ENCODE data around the gene FRMD3.

The FRMD3 gene

DNA sequence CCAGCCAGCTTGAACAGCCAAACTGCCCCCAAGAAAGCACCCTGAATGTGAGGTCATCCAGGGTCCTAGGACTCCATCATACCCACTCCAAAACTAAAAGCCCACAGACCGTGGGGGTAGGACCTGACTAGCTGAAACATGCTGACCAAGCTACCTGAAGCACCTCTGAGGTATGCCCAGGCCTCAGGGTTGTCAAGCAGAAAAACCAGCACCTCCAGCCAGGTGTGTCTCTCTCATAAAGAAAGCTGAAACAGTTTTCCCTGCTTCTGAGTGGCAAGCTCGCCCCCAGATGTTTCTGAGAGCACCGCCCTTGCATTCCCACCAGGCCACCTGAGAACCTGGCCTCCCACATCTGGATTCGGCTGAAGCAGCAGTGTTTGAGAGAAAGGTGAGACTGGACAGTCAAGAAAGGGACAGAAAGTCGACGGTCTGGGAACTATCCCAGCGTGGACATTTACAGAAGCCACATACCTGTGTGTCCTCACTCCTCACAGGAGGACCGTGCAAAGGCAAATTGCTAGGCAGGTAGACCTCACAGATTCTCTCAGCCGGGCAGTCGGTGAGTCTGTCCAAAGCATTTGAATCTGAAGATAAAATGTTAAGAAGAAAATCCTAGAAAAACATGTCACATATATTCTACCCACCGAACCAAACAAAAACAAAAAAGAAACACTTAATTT lies 319.6 kb downstream of the FRMD3 start:
- no peak for DNase-seq

DNA sequence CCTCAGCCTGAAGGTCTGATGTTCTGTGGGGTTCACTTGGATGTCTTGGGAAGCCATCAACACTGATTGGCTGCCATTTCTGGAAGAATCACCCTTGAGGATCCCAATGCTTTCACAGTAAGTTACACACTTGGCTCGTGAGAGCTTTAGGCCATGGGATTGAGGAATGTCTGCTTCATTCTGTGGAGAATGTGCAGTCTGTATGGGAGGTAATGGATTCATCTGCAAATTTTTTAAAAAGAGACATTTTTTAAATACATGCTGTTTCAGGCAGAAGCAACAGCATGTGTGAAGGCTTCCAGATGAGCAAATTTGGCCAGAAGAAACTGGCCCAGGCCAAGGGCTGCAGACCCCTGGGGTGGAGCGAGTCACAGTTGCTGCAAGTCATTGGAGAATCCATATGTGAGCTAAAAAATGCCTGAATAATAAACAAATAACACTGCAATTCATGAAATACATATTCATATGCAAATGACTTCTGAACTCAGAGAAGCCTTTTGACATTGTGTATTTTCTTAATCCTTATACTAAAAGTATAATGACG lies 328.9 kb downstream of the FRMD3 start:
- DNase-seq = no peak

GRCh38 chr9:83208065-83208850 lies 329.9 kb downstream of the FRMD3 start:
- DNase-seq = no peak

GRCh38 chr9:83204047-83204446 lies 334.2 kb downstream of the FRMD3 start:
- no peak for DNase-seq

DNA sequence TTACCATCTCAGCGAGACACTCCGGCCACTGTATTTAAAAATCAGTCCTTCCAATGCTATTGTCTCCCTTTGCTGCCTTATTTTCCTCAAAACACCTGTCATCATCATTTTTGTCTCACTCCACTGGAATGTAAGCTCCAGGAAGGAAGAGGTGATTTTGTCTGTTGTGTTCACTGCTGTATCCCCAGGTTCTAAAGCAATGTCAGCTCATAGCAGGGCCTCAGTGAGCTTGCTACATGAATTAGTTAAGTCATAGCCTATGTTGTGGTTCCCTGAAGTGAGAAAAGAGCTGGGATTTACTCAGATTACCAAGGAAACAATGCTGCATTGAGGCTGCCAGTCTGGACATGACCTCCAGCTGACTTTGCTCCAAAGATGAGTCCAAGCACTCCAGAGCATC lies 337.7 kb downstream of the FRMD3 start:
- DNase-seq = no peak

DNA sequence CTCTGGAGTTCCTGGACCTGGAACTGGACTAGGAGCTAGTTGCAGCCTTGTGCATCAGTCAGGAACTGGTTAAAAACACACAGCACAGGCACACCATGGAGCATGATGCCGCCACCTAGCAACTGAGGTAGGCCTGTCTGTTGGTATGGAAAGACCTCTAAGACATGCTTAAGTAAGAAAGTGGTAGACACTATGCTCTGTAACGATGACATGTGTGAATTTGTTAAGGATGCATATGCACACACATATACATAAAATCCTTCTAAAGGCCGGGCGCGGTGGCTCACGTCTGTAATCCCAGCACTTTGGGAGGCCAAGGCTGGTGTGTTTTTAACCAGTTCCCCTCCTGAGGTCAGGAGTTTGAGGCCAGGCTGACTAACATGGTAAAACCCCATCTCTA lies 338.4 kb downstream of the FRMD3 start:
- no peak for DNase-seq

GRCh38 chr9:83199240-83199639 lies 339.0 kb downstream of the FRMD3 start:
- peak; percentile 76 for DNase-seq

DNA sequence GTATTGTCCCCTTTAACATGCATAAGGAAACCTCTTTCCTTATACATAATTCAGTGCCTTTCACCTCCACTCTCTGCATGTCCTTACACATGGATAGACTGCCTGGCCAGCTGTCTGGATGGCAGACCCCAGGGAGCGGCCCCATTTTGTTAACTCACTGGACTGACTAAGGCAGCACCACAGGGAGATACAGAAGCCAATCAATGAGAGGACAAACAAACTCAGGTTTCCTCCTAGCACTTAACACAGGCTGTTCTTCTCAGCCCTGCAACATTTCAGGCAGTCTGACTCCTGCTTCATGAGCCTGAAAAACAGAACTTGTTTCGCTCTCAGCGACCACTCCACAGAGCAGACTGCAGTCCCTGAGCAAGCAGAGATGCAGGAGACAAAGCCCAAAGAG lies 339.8 kb downstream of the FRMD3 start:
- peak; percentile 71 for DNase-seq

DNA sequence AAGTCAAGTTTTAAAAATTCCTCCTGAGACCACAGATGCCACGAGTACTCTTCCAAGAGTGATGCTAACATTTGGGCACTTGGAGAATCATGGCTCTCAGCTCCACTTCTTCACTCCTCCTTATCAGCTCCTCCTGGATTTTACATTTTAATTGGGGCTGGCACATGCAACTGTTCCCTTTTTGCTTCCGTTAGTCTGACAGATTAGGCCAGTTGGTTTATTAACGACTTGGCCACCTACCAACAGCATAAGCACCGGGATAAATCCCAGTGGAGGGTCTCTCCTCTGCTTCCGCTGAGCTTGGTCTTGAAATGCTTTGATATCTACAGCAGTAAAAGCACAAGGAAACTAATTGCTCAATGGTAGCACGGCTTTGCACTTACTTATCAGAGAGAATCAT lies 340.6 kb downstream of the FRMD3 start:
- no peak for DNase-seq

GRCh38 chr9:83196946-83197345 lies 341.3 kb downstream of the FRMD3 start:
- no peak for DNase-seq
